Measurements from ENCODE around the gene JUP. TPM values are rescaled to one million over a fixed set of nuclear protein-coding genes. Genes with fewer than 3 reads are reported as not detected.

The JUP gene
- total and polyA plus RNA-seq, 8 donors: 31.1 to 93.5 (median 45.2) TPM

GRCh38 chr17:41811549-41812380 is 25.3 kb upstream of the JUP start, which contains the start of gene P3H4:
Gene P3H4, minus strand, starts transcription at chr17:41811949. Its CDS starts 34 bp downstream, at chr17:41811915.
- DNase-seq: peak; percentile 79 to 94 (median 84)
- no peaks in the 10 kb centered on the region for H3K9me3 ChIP-seq
- 0% methylated on average over 77 to 96 of the region's 96 CpGs for WGBS, 2 donors
- intact Hi-C loops (cut with DNase I): loop anchor here in 1 of 3 donors (10.0 kb wide), 1 partner anchor 53 kb away; the partner anchor contains the start of gene KLHL11
- H3K4me1 ChIP-seq: peaks cover 5 to 14% (median 7%) of the 10 kb centered on the region in 3 donors
- FAIRE-seq: no peak
- TF ChIP-seq CTCF (IDR thresholded peaks at IDR 0.05): peak; percentile 56 to 69 (median 61)
- no peaks in the 10 kb centered on the region for H3K27me3 ChIP-seq
- no peaks in the 10 kb centered on the region for H3K36me3 ChIP-seq
- peak within 1 kb of the TSS; percentile 26 to 70 (median 66) for H3K27ac ChIP-seq
- ATAC-seq: peak; percentile 87 to 92 (median 90)
- peak within 1 kb of the TSS; percentile 67 to 79 (median 74) for H3K4me3 ChIP-seq

- no peak for TF ChIP-seq CTCF (IDR thresholded peaks at IDR 0.05)
- H3K36me3 ChIP-seq: no peaks in the 10 kb centered on the region
- DNase-seq (peak in 4 of 6 donors; percentile 31 to 68 (median 52)), ATAC-seq (peak; percentile 11 to 54 (median 16)), FAIRE-seq (no peak)
- peaks cover 5 to 14% (median 7%) of the 10 kb centered on the region in 3 donors for H3K4me1 ChIP-seq
- intact Hi-C loops (cut with DNase I): loop anchor here in 1 of 3 donors (10.0 kb wide), 1 partner anchor 54 kb away; the partner anchor contains the start of gene KLHL11
- WGBS, 2 donors: 16% methylated on average over 56 to 58 of the region's 58 CpGs
- no peaks in the 10 kb centered on the region for H3K27me3 ChIP-seq
- H3K4me3 ChIP-seq: peak overlapping the region; percentile 67 to 79 (median 74)
- H3K9me3 ChIP-seq: no peaks in the 10 kb centered on the region
- peak overlapping the region; percentile 26 to 70 (median 66) for H3K27ac ChIP-seq
Measured at GRCh38 chr17:41810659-41811548, 24.4 kb upstream of the JUP start.

GRCh38 chr17:41806685-41807445 is 20.4 kb upstream of the JUP start:
- Histone ChIP-seq H3K4me3 (no peak overlapping the region), H3K27ac (no peak overlapping the region), H3K36me3 (peaks cover 0 to 5% (median 0%) of the 10 kb centered on the region in 3 donors), H3K27me3 (no peaks in the 10 kb centered on the region), H3K4me1 (peaks cover 5 to 14% (median 7%) of the 10 kb centered on the region in 3 donors), H3K9me3 (no peaks in the 10 kb centered on the region)
- ATAC-seq (no peak), FAIRE-seq (no peak), DNase-seq (no peak)
- intact Hi-C loops (cut with DNase I): loop anchor here in 1 of 3 donors (10.0 kb wide), 1 partner anchor 72 kb away; the partner anchor contains the start of gene HAP1
- WGBS, 2 donors: 76 to 83% methylated on average over 8 of the region's 8 CpGs
- no peak for TF ChIP-seq CTCF (IDR thresholded peaks at IDR 0.05)

Measured in pancreas (tissue), 10 donors.